G401.6 (cell line): ENCODE data around the gene HMCN1.
"Not testable (repeated sequence)": the region's sequence is repeated elsewhere in the genome, so short reads cannot be mapped to it uniquely, and the experiment has no call there.

Experiments
- FAIRE-seq: peaks from 2 replicates; lab custom pipeline; 2012; peaks lifted over from hg19 to GRCh38; lab: Jason Lieb, UNC

The HMCN1 gene

GRCh38 chr1:185741551-185741950 is 7.4 kb downstream of the HMCN1 start:
- no peak for FAIRE-seq

GRCh38 chr1:185742403-185742802 is 8.2 kb downstream of the HMCN1 start:
- no peak for FAIRE-seq

DNA sequence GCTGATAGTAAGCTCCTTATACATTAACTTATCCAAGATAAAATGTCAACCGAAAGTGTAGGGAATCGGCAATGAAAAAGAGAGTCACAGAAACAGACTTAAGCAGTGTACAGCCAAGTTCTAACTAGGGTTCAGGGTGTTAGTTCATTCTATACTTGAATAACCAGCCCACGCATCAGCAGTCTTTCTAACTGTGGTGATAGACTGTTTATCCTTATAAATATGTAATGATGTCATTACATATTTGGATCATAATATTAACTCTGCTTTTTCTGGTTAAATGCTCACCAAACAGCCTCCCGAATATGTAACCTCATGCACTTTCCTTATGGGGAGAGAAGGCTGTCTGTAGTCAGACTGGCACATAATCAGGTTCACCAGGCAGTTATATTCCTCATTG is 11.0 kb downstream of the HMCN1 start:
- no peak for FAIRE-seq

DNA sequence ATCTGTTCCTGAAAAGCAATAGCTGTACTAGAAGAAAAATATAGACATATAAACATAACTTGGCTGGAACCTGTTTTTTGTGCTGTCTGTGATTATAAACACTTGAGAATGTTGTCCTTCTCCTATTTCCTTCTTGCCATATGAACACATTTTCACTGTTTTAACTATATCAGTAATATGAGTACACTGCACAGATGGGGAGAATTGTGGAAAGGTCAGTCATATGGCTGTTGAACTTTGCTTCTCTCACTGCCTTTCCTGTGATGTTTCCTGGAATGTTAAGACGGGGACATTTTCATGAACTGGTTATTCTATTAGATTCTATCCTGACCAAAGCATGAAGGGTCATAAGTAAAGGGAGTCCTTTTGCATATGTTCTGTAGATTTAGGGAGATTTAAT is 24.9 kb downstream of the HMCN1 start:
- no peak for FAIRE-seq

GRCh38 chr1:185761841-185762240 is 27.6 kb downstream of the HMCN1 start:
- no peak for FAIRE-seq

- FAIRE-seq = no peak
Observed at GRCh38 chr1:185767508-185768120, 33.4 kb downstream of the HMCN1 start.

DNA sequence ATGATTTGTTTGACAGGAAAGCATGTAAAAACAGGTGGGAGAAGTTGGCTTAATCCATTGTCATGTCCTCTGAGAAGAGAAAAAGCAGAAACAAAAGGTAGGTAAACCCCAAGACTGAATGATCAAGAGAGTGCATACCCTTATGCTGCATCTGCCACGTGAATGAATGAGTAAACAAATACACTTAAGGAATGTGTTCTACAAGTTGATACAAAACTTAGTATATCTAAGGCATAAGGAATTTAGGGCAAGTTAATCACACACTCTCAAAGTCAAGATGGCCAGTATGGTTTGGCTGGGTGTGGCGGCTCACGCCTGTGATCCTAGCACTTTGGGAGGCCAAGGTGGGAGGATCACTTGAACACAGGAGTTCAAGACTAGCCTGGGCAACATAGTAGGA is 34.2 kb downstream of the HMCN1 start:
- FAIRE-seq = no peak

GRCh38 chr1:185769136-185769535 is 34.9 kb downstream of the HMCN1 start:
- FAIRE-seq = no peak

GRCh38 chr1:185774394-185774793 is 40.2 kb downstream of the HMCN1 start:
- no peak for FAIRE-seq

GRCh38 chr1:185775501-185775900 is 41.3 kb downstream of the HMCN1 start:
- no peak for FAIRE-seq

- FAIRE-seq = no peak
Observed at GRCh38 chr1:185776522-185776921, 42.3 kb downstream of the HMCN1 start.

GRCh38 chr1:185783860-185784259 is 49.7 kb downstream of the HMCN1 start:
- not testable (repeated sequence) for FAIRE-seq

- no peak for FAIRE-seq
Observed at GRCh38 chr1:185785586-185785985, 51.4 kb downstream of the HMCN1 start.

DNA sequence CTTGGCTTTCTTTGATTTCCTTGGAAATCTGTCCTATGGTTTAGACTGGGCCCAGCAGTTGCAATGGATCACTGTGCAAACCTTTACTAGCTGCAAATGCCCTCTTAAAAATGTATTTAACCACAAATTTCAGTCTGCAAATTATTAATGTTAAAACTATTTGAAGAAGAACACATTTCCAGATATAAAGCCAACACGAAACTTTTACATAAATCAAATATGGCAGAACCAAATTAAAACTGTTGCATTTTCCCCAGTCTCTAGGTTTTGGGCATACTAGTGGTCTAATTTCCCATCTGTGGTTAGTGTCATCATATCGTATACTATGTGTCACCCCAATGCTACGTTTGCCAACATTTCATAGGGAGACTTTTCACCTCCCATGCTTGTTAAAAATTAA is 52.3 kb downstream of the HMCN1 start:
- no peak for FAIRE-seq

DNA sequence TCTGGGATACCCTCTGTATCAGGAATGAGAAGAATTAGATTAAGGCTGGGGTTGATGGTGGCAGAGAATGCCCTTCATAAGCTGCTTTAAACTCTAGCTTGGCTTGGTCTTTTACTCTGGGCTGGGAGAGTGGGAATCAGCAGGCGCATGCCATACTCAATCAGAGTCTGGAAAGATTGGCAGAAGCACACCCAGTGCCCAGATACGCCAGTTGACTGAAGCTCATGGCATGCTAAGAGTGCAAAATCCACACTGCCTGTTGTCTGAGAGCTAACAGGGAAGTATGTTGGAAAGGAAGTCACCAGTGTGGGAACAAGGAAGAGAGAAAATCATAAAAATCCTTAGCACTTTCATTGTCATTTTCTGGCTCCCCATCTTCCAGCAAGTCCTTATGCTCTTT is 53.0 kb downstream of the HMCN1 start:
- no peak for FAIRE-seq

DNA sequence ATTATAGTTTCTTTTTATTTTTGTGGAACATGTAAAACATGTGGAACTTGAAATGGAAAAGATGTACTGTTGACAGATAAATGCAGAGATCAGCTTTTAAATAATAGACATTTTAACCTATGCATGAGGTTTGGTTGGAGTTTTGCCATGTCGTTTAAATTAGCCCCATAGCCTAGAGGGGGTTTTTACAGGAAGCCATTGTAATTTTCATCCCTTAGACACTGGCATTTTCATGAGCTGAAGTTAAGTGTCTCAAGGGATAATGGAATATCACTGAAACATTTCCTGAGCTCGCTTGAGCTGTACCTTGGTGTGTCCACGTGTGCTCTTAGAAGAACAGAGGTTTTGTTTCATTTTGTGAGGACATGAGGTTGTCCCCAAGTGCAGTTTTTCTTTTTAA is 54.2 kb downstream of the HMCN1 start:
- no peak for FAIRE-seq

DNA sequence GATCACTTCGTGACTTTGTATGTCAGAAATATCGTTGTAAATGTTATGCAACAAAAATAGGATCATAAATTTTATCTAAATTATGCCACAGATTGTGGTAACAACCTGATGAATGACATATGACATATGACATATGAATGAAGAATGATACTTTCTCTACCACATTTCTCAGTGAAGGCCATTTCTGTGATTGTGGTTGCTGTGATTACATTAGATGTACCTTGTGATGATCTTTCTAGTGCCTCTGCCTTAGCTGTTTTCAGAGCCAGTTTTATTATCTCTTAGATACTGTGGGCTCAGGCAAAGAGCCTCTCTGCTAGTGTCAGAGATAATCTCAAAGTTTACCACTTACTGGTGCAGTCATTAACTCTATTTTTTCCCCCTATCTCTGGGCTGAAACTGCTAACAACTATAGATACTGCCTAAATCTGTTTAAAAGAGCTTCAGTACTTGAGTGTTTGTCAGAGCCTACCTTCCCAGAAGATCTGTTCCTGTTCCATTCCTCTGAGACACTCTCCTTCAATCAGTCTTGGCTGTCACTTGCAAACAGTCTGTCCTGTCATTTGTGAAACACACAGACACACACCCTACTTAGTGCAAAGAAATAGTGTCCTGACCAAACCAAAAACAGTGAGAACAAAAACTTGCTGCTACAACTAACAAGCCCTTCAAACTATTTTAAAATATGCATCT is 55.5 kb downstream of the HMCN1 start:
- FAIRE-seq = no peak

- no peak for FAIRE-seq
Observed at GRCh38 chr1:185790194-185790735, 56.1 kb downstream of the HMCN1 start.

- no peak for FAIRE-seq
Observed at GRCh38 chr1:185792040-185792439, 57.8 kb downstream of the HMCN1 start.

DNA sequence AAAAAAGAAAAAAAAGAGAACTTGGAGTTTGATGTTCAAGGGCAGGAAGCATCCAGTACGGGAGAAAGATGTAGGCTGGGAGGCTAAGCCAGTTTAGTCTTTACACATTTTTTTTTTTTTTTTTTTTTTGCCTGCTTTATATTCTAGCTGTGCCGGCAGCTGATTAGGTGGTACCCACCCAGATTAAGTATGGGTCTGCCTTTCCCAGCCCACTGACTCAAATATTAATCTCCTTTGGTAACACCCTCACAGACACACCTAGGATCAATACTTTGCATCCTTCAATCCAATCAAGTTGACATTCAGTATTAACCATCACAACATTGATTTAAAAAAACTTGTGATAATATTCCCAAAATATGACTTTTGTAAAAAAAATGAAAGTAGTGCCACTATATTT is 60.3 kb downstream of the HMCN1 start:
- FAIRE-seq = not testable (repeated sequence)

DNA sequence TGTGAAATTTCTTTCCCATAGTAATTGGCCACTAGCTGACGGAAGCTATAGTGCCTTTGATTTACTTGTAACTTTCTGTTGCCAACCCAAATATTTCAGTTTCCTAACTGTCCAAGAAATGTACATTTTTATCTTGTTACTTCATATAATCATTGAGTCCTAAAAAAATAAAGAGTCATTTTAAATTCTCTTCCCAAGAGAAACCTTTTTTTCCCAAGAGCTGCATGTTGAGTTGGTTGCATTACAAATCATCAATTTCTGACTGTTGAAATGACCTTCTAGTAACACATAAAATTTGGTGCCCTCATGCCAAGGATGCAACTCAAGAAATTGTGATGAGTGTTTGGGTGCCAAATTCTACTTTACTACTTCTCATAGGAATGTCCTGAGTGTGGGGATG is 61.0 kb downstream of the HMCN1 start:
- FAIRE-seq = no peak

DNA sequence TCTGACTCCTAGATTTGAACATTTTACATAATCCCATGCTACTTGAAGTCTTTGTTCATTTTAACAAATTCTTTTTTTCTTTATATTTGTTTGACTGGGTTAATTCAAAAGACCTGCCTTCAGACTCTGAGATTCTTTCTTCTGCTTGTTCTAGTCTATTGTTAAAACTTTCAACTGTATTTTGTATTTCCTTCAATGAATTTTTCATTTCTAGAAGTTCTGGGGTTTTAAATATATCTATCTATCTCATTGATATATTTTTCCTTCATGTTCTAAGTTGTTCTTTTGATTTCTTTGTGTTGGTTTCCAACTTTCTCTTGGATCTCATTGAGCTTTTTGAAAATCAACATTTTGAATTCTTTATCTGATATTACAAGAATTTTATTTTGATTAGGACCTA is 64.3 kb downstream of the HMCN1 start:
- FAIRE-seq = no peak

DNA sequence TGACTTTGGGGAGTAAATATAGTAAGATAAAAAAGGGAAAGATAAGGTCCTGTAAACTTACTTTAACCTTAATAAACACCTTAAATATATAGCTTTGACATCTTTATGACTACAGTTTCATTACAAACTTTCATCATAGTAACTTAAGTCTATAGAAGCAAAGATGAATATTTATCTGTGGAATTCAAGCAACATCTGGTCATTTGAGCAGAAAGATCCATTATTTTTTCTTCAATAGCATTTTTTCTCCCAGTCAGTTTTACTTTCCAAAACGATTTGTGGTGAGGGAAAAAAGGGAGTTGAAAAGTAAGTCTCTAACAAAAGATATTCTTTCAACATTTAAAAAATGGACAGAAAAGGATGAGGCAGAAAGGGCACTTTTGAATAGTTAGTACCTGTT is 69.0 kb downstream of the HMCN1 start:
- FAIRE-seq = no peak

GRCh38 chr1:185804206-185804605 is 70.0 kb downstream of the HMCN1 start:
- no peak for FAIRE-seq
